Activated CD4-positive, alpha-beta T cell treated with anti-CD3 and anti-CD28 coated beads, Interleukin-2, Interleukin-6, amounts not matched to agents 100 ng/mL and 50 ng/mL, durations not matched to agents 16 hours and 8 hours (primary cell): Measurements from ENCODE around the gene ROBO1.
"Not testable (repeated sequence)": the region's sequence is repeated elsewhere in the genome, so short reads cannot be mapped to it uniquely, and the experiment has no call there.

Experiments used
- DNase-seq: peaks from one replicate; pipeline ENCODE4 v3.0.0-alpha.2; 2020

The ROBO1 gene

DNA sequence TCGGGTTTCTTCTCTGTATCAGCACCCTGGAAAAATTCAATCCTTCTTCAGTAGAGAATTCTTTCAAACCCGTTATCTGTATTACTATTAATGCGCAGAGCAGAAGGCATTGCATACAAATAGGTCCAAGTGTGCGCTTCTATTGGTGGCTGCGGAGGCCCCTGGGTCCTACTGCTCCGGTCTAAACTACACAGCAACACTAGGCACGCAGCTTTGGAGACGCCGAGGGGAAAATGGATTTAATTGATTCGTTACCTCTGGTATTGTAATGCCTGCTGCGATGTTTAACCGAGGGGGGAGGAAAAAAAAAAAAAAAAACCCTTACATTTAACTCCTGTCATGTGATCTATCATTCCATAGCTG lies at the start of gene ROBO1:
TSS of gene ROBO1 (minus strand) at position 94 of the 363 bp plus-strand sequence.
- no peak for DNase-seq

DNA sequence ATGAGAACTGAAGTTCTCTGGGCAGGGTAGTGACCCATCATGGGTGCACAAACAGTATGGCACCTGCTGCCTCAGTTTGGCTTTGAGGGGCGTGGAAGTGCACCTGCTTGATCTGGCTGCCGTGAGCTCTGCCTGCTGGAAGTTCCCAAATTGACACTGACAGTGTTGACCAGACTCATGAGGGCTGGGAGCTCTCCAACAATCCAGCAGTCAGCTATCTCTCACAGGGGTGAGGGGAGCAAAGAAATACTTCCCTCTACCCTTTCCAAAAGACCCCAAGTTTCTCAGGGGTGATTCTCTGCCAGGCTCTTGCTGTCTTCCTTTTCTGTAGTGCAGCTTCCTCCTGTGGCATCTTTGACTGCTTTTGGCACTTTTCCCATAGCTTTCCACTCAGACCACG lies 49.4 kb upstream of the ROBO1 start:
- no peak for DNase-seq

DNA sequence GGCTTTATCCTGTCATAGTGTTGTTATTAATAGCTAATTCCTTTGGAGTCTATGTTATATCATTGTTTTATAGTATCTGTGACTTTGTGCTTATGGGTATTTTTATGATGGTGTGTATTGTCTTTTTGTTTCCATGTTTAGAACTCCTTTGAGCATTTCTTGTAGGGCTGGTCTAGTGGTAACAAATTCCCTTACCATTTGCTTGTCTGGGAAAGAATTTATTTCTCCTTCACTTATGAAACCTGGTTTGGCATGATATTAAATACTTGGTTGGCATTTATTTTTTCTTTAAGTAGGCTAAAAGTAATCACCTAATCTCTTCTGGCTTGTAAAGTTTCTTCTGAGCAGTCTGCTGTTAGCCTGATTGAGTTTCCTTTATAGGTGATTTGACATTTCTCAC lies 47.7 kb upstream of the ROBO1 start:
- DNase-seq = no peak

DNA sequence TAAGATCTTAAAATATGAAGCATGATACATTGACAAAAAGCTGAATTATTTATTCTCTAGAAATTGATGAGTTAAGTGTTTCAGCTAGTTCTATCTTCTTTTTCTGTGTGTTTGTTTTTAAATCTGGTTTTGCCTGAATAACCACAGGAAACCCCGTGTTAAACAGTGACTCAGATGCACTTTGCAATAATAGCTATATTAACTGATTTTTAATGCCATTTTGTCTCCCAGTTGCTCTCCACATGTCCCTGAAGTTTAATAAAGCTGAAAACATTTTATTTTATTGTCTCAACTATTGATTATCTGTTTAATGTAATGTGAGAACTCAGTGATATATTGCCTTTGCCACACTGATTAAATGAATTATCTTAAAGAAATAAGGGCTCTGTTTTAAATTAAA lies 42.8 kb upstream of the ROBO1 start:
- no peak for DNase-seq

DNA sequence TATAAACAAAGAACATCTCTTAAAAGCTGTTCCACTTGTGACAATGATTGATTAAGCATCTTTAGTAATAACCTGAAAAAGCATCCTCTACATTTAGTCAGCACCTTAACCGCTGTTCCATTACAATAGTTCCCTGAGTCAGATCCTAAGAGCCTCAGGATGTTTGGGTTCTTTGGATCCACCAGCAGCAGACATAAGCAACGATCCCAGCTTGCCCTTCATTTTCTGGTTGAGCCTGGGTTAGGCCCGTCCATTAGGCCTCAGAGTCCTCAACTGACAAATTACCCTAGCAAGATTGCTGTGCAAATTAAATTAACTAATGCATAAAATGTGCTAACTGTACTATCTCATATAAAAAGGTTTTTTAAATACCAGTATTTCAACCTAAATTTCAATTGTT lies 42.3 kb upstream of the ROBO1 start:
- DNase-seq = no peak

DNA sequence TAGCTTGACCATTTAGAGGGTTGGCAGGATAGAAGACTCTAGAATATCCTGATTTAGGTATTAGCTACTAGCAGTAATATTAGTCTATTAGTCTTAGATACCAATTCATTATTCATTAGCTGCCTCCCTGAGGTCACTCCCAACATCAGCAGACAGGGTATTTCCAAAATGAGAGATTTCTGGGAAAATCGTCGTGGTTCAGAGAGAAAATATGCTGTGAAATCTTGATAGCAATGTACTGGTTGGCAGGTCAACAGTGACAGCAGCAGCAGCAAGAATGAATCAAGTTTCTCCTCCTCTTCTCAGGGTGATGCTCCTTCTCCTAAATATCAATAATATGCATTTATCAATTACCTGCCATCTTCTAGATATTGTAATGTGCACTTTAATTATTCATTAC lies 41.3 kb upstream of the ROBO1 start:
- no peak for DNase-seq

DNA sequence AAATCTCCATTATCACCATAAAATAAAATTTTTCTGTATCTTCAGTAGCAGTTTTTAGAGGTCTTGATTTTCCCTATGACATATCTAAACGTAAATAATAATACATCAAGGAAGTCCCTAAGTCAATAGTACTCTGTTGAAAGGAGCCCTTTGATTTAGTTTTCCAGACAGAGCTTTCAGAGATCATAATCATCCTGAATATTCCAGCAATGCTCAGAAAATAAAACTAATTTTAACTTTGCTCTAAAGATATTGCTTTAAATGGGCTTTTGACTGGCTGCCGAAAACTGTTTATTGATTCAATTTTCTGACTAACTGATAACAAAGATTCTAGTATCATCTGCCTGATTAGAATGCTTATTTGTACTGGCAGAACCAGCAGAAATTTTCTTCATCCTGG lies 40.7 kb upstream of the ROBO1 start:
- no peak for DNase-seq

DNA sequence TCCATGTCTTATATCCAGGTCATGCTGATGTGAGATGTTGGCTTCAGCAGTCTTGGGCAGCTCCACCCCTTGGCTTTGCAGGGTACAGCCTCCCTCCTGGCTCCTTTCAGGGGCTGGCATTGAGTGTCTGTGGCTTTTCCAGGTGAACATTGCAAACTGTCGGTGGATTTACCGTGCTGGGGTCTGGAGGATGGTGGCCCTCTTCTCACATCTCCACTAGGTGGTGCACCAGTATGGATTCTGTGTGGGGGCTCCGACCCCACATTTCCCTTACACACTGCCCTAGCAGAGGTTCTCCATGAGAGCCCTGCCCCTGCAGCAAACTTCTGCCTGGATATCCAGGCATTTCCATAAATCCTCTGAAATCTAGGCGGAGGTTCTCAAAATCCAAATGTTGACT lies 22.4 kb upstream of the ROBO1 start:
- not testable (repeated sequence) for DNase-seq

DNA sequence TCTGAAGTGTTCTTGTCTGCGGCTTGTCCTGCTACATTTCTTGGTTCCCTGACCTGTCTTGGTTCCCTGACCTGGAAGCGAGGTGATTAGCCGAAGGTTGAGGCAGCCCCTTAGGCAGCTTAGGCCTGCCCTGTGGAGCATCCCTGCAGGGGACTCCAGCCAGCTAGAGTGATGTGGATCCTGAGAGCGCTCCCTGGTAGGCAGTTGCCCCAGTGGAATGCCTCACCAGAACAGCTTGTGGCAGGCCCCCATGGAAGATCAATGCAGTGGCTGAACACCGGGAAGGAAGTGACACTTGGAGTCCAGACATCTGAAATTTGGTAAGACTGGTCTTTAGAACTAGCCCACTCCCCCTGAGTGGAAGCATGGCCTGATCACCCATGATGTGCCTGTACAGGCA lies 5.5 kb upstream of the ROBO1 start:
- DNase-seq = no peak

DNA sequence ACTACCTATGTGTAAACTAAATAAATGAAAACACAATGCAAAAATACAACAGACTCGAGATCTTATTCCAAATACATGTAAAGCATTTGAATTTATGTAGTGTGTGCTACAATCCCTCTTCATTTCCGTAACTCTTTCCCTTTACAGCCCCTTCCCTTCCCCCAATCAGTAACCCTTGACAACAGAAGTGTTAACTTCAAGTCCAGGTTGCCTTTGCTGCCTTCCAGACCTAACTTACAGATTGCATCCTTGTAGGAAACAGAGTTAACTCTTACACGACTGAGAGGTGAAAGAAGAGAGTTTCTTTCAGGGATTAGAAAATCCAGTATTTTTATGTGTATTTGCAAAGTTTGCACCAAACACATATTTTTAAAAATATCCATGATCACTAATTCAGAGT lies 1.4 kb upstream of the ROBO1 start:
- DNase-seq = no peak

DNA sequence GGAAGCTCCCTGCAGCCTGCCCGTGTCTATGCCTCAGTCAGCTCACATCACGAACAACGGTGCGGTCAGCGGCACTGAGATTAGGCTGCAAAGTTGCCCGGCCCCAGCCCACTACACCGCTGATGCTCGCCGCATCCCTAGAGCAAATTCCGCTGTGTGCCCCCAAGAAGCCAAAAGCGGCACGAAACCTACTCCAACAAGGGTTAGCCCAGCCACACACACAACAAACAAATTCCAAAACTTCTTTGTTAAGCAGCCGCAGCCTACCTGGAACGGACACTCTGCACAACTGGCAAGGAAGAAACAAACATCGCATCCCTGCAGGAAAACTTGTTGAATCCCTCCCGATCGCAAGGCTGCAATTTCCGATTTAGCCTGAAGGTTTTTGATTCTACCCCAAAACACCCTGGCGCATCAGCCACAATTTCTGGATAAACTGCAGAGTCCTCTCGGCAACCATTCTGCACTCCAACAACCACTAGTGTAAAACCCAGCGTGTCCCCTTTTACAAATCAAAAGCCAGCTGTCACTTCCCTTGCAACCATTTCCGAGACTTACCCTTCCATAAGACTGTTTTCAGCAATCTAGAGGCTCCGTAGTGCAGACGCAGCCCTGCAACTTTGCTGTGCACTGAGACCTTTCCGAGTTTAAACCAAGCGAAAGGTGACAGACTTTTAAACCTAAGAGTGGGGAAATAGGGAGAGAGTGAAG lies 449 bp downstream of the ROBO1 start:
- no peak for DNase-seq

DNA sequence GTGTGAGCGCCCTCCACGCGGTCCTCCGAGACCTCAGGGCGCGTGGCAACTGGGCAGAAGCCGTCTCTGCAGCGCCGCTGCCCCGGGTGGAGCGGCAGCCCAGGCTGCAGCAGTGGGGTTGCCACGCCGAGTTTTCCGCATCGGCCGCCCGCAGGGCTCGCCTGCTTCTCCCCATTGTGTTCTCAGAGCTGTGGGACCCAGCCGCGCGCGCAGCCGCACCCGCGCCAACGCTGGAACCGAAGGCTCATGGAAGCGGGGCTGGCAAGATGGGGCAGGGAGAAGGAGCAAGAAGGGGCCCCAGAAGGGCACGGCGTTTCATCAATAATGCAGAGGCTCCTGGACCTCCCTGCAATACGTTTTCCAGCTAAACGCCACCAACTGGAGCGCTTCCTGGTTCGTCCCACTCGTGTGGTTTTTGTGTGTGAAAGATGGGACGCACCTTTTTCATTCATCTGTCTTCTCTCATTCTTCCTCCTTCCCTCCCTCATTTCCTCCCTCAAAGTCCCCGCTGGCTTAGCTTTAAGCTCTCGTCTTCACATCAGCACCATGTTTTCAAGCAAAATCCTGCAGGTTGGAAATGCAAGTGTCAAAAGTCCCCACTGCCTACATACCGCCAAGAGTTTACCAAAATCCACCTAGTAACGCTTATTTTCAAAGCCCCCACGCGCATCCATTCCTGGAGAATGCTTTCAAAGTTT lies 1.2 kb downstream of the ROBO1 start:
- DNase-seq = no peak

DNA sequence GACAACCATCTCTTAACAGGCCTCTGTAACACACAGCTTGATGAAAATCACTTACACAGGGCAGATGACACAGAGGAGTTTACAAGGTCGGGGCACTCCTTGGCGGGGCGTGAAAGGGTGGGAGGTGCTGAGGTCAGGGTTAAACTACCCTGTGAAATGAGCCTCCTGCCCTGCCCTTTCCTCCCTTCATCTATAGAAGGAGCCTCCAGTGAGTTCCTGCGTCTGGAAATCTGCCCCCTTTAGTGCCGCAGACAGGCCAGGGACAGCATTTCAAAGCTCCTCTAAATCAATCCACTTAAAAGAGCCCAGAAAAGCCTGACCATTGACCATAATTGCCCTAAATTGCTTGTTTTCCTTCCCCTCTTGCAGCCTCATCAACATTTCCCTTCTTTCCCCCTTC lies 1.9 kb downstream of the ROBO1 start:
- no peak for DNase-seq

DNA sequence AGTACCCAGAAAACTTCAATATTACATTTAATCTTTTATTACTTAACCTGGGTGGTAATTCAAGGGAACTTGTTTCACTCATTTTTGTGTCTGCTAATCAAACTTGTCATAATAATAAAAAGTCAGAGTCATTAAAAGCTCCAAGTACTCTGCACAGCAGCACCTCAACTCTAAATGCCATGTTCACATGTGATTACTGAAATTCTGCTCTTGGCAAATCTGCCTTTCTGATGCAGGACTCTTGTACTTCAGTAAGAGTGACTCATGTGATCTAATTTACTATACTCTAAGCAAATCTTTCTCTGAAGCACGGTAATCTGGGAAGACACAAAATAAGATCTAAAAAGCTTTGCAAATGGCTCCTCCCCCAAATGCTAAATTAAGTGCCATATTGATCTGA lies 6.4 kb downstream of the ROBO1 start:
- no peak for DNase-seq

DNA sequence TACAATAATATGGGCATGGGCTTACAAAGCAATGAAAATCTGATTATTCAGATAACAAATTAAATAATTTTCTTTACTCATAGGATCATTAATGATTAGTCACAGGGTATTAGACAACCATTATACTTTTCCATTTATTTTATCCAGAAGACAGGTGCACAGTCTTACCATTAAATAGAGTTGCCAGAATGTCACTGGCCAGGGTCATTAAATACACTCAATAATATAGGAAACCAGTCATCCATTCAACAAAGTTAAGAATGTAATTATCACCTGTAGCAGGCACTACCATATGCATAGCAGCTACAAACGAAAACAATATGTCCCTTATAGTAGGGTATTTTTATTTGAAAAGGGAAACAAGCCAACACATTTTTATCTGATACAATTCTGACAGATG lies 16.1 kb downstream of the ROBO1 start:
- no peak for DNase-seq

DNA sequence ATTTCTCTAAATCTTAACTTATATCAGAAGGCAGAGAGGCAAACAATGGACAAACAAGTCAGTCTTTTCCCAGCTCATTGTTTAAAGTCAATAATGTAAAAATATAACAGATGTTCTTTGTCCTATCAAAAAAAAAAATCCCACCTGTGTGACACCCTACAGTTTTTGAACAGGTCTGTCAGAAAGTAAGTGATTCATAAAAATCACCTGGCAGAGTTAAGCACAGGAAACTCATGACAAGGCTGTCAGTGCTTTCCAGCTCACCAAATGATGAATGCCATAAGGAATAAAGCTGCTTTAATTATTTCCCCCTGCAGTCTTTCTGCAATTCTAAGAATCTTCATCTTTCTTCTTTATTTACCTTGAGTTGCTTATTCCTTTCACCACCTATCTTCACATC lies 30.3 kb downstream of the ROBO1 start:
- DNase-seq = no peak

DNA sequence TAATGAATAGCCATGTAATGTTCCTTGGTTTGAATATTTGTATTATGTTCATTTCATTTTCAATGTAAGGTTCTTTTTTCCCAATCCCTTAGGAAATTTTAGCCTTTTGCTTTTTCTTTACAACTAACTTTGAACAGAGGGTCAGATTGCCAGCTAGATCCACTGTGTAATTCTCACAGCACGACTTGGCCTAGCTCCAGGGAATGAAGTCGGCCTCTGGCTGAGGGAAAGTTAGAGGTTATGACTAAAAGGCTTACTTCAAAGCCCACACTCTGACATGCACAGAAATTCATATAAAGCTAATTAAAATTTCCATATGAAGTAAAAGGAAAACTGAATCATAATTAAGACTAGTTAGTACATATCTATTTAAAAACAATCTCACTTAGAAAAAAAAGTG lies 38.7 kb downstream of the ROBO1 start:
- no peak for DNase-seq

DNA sequence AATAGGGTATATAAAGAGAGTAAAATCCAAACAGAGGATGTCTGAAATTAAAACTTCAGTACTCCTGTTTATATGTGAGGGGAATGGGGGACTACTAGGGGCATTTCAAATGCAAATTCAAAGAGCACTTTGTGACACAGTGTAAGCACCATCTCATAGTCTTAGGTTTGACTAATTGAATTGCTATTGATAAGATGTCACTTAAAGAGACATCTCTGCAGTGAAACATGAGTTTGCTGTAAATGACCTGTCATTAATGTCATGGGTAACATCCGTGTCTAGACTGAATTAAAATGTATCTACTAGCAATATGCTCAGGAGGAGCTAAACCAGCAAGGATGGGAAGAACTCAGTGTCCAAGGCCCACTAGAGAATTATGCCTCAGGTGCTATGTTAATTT lies 41.0 kb downstream of the ROBO1 start:
- no peak for DNase-seq

DNA sequence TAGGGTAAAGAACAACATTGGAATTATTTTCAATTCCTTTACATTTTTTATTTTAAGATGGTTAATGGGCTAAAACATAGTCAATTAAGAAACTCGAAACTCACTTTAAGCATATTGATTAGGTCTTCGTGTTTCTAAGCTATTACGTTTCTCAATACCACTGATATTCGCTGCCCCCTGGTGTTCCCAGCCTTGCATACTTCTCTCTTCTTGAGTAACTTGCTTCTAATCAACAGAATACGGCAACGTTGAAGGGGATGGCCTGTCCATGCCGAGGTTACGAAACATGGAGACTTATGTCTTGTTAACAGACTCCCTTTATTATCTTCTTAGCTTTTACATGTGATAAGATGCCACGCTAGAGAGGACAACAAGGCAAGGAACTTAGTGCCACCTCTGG lies 43.6 kb downstream of the ROBO1 start:
- DNase-seq = no peak

DNA sequence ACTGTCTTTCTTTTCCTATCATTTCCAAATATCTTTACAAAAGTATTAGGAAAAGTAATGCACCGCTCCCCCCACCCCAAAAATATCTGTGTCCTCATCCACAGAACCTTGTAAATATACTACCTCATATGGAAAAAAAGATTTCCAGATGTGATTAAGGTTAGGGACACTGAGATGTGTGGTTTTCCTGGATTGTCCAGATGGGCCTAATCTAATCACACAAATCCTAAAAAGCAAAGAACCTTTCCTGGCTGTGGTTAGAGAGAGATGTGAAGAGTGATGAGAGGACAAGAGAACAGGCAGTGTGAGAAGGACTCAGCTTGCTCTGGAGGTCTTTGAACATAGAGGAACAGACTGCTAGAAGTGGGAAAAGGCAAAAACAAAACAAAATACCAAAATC lies 77.7 kb downstream of the ROBO1 start:
- no peak for DNase-seq

DNA sequence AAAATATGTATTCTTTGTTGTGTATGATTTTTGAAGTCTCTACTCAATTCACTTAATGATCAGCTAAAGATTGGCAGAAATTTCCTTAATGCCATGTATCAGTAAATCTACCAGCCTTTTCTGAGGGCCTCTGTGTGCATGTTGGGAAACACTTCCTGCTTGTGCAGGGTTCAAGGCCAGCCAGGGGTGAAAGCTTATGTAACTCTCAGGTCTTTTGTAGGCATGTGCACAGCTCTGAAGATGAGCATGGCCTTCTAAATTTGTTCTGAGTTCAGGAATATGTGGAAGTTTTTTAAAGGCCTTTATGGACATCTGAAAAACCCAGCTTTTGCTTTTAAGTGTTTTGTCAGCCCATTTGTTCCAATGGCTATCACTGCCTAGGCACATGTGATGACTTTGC lies 82.7 kb downstream of the ROBO1 start:
- DNase-seq = no peak

DNA sequence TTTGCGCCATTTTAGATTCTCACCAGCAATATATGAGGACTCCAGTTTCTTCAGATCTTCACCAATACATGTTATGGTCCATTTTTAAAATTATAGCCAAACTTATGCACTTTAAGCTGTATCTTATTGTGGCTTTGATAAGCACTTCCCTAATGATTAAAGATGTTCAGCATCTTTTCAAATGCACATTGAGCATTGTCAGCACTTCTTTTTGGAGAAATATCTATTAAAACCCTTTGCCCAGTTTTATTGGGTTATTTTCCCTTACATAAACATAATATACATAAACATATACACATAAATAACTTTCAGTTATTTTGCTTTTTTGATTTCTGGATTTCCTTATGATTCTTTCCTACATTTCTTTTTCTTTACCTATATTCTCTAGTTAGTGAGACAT lies 83.8 kb downstream of the ROBO1 start:
- DNase-seq = no peak

DNA sequence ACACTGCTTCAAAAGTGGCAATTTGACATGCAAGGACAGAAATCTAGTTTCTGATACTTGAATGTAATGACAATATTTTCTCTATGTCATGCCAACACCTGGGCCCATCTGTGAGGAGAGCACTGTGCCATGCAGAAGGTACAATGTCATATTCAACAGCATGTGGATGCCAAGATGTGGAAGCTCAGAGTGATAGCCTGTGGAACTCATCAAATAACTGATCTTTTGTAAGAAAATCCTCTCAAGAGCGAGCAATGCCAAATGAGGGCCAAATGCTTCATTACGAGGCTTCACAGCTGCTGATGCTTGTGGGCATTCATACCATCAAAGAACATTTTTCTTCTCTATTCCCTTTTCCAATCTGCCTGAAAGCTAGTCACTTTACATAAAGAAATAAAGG lies 95.1 kb downstream of the ROBO1 start:
- no peak for DNase-seq

DNA sequence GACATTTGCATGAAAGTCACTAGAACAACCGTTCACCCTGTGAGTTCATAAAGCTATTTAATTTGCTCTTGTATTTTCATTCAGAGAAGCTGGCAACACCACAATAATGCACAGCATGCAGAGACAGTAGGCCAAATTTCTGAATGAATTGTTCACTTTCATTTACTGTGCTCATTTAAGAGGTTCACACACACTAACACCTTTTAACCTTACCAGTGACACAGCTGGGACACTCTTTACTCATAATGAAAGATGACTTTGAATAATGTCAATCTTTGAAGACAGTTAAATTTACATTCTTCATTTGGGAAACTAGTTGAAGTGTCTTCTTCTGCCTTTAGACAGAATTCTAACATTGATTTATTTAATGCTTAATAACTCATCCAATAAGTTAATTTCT lies 95.7 kb downstream of the ROBO1 start:
- DNase-seq = no peak

DNA sequence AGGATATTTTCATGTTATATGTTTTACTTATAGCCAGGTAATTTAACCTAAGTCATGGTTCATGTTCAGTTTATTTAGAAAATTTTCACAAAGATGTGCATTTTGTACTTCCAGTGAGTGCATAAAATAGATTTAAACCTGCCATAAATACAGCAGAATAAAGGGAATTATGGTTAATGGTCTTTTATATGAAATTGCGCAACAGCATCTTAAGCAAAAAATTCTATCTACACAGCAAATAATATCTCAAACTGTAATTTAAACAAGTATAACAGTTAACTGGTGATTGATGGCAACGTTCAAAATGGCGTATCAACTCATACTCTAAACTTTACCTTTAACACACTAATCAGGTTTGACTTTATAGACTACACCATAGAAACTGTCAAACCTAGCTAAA lies 97.6 kb downstream of the ROBO1 start:
- DNase-seq = no peak
